SK-N-SH treated with all-trans-retinoic acid at 6 μM for 48 hours (cell line): ENCODE measurements around the gene SIDT1.

Source experiments
- ARNTL ChIP-seq: fragments of 450-650 bp; formaldehyde crosslinking; IDR thresholded peaks from 2 replicates; pipeline ENCODE4 v1.5.0; 2020; ENCODE audit warnings: low read depth, mild to moderate bottlenecking, moderate library complexity, borderline replicate concordance
- TOX ChIP-seq: fragments of 250-450 bp; sonication (Bioruptor Pico); IDR thresholded peaks from 2 replicates; pipeline ENCODE4 v1.8.0; 2021; ENCODE audit warnings: mild to moderate bottlenecking, moderate library complexity, borderline replicate concordance
- ZFP30 ChIP-seq: fragments of 450-650 bp; formaldehyde crosslinking; IDR thresholded peaks from 2 replicates; pipeline ENCODE4 v1.5.0; 2022; ENCODE audit warnings: mild to moderate bottlenecking, moderate library complexity
- ZNF8 ChIP-seq: fragments of 450-650 bp; formaldehyde crosslinking; IDR thresholded peaks from 2 replicates; pipeline ENCODE4 v1.5.0; 2020; ENCODE audit warnings: mild to moderate bottlenecking, moderate library complexity
- TF ChIP-seq, protein P1 (sequence below): fragments of 250-450 bp; sonication (Bioruptor Pico); IDR thresholded peaks from 2 replicates; pipeline ENCODE4 v1.8.0; 2020; ENCODE audit warnings: mild to moderate bottlenecking, moderate library complexity, borderline replicate concordance

DNA sequence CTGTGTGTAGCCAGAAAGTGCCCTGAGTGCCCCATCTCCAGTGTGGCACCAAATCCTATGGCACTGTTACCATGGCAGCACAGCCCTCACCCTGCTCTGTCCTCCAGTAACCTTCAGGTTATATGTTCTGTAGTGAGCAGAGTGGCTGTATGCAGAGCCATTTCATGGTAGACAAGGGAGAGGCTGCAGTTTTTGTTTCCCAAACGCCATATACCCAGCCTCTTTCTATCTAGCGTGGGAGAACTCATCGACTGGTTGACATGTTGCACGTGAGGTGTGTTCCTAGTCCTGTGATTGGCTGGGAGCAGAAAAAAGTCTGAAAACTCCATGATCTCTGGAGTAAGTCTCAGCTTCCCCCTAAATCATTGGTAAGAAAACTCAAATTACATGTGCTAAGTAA lies 2.0 kb downstream of the SIDT1 start:
- TF ChIP-seq, protein P1, sequence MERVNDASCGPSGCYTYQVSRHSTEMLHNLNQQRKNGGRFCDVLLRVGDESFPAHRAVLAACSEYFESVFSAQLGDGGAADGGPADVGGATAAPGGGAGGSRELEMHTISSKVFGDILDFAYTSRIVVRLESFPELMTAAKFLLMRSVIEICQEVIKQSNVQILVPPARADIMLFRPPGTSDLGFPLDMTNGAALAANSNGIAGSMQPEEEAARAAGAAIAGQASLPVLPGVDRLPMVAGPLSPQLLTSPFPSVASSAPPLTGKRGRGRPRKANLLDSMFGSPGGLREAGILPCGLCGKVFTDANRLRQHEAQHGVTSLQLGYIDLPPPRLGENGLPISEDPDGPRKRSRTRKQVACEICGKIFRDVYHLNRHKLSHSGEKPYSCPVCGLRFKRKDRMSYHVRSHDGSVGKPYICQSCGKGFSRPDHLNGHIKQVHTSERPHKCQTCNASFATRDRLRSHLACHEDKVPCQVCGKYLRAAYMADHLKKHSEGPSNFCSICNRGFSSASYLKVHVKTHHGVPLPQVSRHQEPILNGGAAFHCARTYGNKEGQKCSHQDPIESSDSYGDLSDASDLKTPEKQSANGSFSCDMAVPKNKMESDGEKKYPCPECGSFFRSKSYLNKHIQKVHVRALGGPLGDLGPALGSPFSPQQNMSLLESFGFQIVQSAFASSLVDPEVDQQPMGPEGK (CRISPR knock-in tag): no peak
- TF ChIP-seq ZNF8 (CRISPR knock-in tag) (no peak), ARNTL (no peak), ZFP30 (CRISPR knock-in tag) (no peak), TOX (no peak)
